ENCODE results near the gene ADGRA1. TPM values are rescaled to one million over a fixed set of nuclear protein-coding genes. Genes with fewer than 3 reads are reported as not detected.

The ADGRA1 gene
- total RNA-seq, 4 donors from 2014 or later, result not detected

- in situ Hi-C loops (cut with MboI; ENCODE audit: low sequenced_read_pairs in 4 of 4), result no loop called here
- no peak for DNase-seq
- no peak overlapping the region for H3K4me3 ChIP-seq
- TF ChIP-seq POLR2A (IDR thresholded peaks at IDR 0.05), result no peak
- TF ChIP-seq, protein P1, sequence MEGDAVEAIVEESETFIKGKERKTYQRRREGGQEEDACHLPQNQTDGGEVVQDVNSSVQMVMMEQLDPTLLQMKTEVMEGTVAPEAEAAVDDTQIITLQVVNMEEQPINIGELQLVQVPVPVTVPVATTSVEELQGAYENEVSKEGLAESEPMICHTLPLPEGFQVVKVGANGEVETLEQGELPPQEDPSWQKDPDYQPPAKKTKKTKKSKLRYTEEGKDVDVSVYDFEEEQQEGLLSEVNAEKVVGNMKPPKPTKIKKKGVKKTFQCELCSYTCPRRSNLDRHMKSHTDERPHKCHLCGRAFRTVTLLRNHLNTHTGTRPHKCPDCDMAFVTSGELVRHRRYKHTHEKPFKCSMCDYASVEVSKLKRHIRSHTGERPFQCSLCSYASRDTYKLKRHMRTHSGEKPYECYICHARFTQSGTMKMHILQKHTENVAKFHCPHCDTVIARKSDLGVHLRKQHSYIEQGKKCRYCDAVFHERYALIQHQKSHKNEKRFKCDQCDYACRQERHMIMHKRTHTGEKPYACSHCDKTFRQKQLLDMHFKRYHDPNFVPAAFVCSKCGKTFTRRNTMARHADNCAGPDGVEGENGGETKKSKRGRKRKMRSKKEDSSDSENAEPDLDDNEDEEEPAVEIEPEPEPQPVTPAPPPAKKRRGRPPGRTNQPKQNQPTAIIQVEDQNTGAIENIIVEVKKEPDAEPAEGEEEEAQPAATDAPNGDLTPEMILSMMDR (IDR thresholded peaks at IDR 0.05 in 4 of 5, conservative IDR thresholded peaks at IDR 0.05 in 1 of 5), result no peak
- no peaks in the 10 kb centered on the region for H3K36me3 ChIP-seq
- peaks cover 3% of the 10 kb centered on the region in 2 donors for H3K4me1 ChIP-seq
- no peaks in the 10 kb centered on the region for H3K9me3 ChIP-seq
- no peak for ATAC-seq
- intact Hi-C loops (cut with DNase I; ENCODE audit: low total_unique reads), result no loop called here
- H3K27ac ChIP-seq, result no peak overlapping the region
- H3K27me3 ChIP-seq, result peaks cover 41 to 47% (median 43%) of the 10 kb centered on the region in 3 donors
Measured at GRCh38 chr10:133090101-133090500, 2.4 kb downstream of the ADGRA1 start.

DNA sequence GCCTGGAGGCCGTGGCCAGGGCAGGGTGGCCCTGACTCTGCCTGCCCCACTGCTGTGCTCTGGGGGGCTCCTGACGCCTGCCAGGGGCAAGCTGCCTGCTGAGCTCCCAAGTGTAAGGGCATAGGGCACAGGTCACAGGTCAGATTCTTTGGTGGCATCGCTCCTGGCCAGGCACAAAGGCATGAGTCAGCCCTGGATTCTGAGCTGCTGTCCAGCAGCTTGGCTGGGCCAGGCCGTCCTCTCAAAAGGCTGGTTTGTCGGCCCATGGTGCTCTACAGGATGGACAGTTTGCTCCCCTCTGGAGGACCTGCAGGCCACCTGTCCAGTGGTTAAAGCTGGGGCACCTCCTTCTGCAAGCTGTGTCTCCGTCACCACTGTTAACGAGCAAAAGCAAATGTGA lies 2.9 kb downstream of the ADGRA1 start:
- H3K36me3 ChIP-seq, result no peaks in the 10 kb centered on the region
- no peaks in the 10 kb centered on the region for H3K9me3 ChIP-seq
- H3K4me3 ChIP-seq, result no peak overlapping the region
- peaks cover 3% of the 10 kb centered on the region in 2 donors for H3K4me1 ChIP-seq
- DNase-seq (no peak), ATAC-seq (no peak)
- TF ChIP-seq POLR2A (IDR thresholded peaks at IDR 0.05), result no peak
- TF ChIP-seq, protein P1 (IDR thresholded peaks at IDR 0.05 in 4 of 5, conservative IDR thresholded peaks at IDR 0.05 in 1 of 5), result no peak
- peaks cover 36 to 44% (median 37%) of the 10 kb centered on the region in 3 donors for H3K27me3 ChIP-seq
- intact Hi-C loops (cut with DNase I; ENCODE audit: low total_unique reads), result no loop called here
- no peak overlapping the region for H3K27ac ChIP-seq
- in situ Hi-C loops (cut with MboI; ENCODE audit: low sequenced_read_pairs in 4 of 4), result no loop called here

DNA sequence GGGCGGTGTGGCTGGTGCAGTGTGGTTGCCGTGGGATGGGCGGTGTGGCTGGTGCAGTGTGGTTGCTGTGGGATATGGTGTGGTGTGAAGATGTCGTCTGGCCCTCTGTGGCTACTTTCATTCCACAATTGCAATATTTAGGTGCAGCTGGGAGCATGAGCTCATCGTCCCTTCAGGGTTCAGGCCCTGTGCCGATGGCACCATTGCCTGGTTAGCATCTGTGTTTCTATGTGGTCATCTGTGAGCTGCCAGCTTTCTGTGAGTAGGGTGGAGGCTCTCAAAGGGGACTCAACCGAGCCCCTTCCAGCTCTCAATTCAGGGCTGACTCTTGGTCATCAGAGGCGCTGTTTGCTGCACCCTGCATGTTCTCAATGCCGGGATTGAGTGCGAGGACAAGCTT lies 3.6 kb downstream of the ADGRA1 start:
- Histone ChIP-seq H3K4me3 (no peak overlapping the region), H3K27ac (no peak overlapping the region), H3K9me3 (no peaks in the 10 kb centered on the region), H3K4me1 (peaks cover 3% of the 10 kb centered on the region in 2 donors), H3K36me3 (no peaks in the 10 kb centered on the region), H3K27me3 (peaks cover 29 to 38% (median 30%) of the 10 kb centered on the region in 3 donors)
- DNase-seq (no peak), ATAC-seq (no peak)
- in situ Hi-C loops (cut with MboI; ENCODE audit: low sequenced_read_pairs in 4 of 4), result no loop called here
- intact Hi-C loops (cut with DNase I; ENCODE audit: low total_unique reads), result no loop called here
- TF ChIP-seq POLR2A (IDR thresholded peaks at IDR 0.05), result no peak

- intact Hi-C loops (cut with DNase I; ENCODE audit: low total_unique reads), result no loop called here
- Histone ChIP-seq H3K36me3 (no peaks in the 10 kb centered on the region), H3K9me3 (no peaks in the 10 kb centered on the region), H3K4me1 (no peaks in the 10 kb centered on the region), H3K4me3 (no peak overlapping the region), H3K27ac (no peak overlapping the region), H3K27me3 (peaks cover 17 to 24% (median 22%) of the 10 kb centered on the region in 3 donors)
- TF ChIP-seq, protein P1 (IDR thresholded peaks at IDR 0.05 in 4 of 5, conservative IDR thresholded peaks at IDR 0.05 in 1 of 5), result no peak
- no peak for TF ChIP-seq POLR2A (IDR thresholded peaks at IDR 0.05)
- ATAC-seq (no peak), DNase-seq (no peak)
- in situ Hi-C loops (cut with MboI; ENCODE audit: low sequenced_read_pairs in 4 of 4), result no loop called here
Measured at GRCh38 chr10:133093291-133093690, 5.6 kb downstream of the ADGRA1 start.

DNA sequence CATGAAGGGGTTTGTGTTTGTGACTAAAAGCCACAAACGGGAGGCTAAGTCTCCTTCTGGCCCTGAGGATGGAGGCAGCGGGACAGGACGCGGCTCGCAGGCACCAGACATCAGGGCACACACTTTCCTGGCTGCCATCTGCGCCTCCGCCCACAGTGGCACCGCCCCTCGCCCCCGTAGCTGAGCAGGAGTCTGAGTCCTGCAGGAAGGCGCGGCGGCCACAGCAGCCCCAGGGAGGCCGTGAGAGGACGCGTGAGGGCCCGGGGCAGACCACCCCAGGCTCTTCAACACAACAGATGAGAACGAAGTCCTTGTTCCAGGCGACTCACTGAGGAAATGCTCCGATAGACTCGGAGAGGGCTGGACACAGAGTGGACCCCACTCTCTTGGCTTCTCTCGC lies 6.6 kb downstream of the ADGRA1 start:
- in situ Hi-C loops (cut with MboI; ENCODE audit: low sequenced_read_pairs in 4 of 4), result no loop called here
- H3K27me3 ChIP-seq, result peaks cover 9 to 17% (median 16%) of the 10 kb centered on the region in 3 donors

More for the DNA sequence above, 6.6 kb downstream of the ADGRA1 start:
- DNase-seq (no peak), ATAC-seq (no peak)
- H3K4me3 ChIP-seq, result no peak overlapping the region
- no peaks in the 10 kb centered on the region for H3K4me1 ChIP-seq
- no peak overlapping the region for H3K27ac ChIP-seq
- no peaks in the 10 kb centered on the region for H3K36me3 ChIP-seq
- H3K9me3 ChIP-seq, result no peaks in the 10 kb centered on the region
- intact Hi-C loops (cut with DNase I; ENCODE audit: low total_unique reads), result no loop called here
- TF ChIP-seq, protein P1 (IDR thresholded peaks at IDR 0.05 in 4 of 5, conservative IDR thresholded peaks at IDR 0.05 in 1 of 5), result no peak
- no peak for TF ChIP-seq POLR2A (IDR thresholded peaks at IDR 0.05)

Measured in gastrocnemius medialis (tissue), 4 donors.